Lower lobe of right lung (tissue), 2 donors: ENCODE data around the gene TRAF5. TPM values are rescaled to one million over a fixed set of nuclear protein-coding genes. Genes with fewer than 3 reads are reported as not detected.

Experiments used
- ATAC-seq, 2 donors: fragments of 200-7000 bp; cut with Tn5 transposase; one replicate each; pipeline ENCODE4 v1.9.1; 2020 to 2022; ENCODE audit warnings: mild to moderate bottlenecking in 2 of 2, moderate library complexity in 2 of 2
- DNase-seq: peaks from one replicate; pipeline ENCODE4 v3.0.0-alpha.2; 2020
- H3K27ac ChIP-seq: fragments of 200-600 bp; one replicate; pipeline ENCODE4 v1.8.0; 2022
- H3K27me3 ChIP-seq: fragments of 200-600 bp; one replicate; pipeline ENCODE4 v1.8.0; 2022; ENCODE audit warnings: low read depth
- H3K36me3 ChIP-seq: fragments of 200-600 bp; one replicate; pipeline ENCODE4 v1.8.0; 2022; ENCODE audit warnings: mild to moderate bottlenecking
- H3K4me1 ChIP-seq: fragments of 200-600 bp; one replicate; pipeline ENCODE4 v1.8.0; 2022
- H3K4me3 ChIP-seq: fragments of 200-600 bp; one replicate; pipeline ENCODE4 v1.8.0; 2022; ENCODE audit warnings: mild to moderate bottlenecking
- H3K9me3 ChIP-seq: fragments of 200-600 bp; one replicate; pipeline ENCODE4 v1.8.0; 2022
- CTCF ChIP-seq: fragments of 200-600 bp; IDR thresholded peaks from one replicate; pipeline ENCODE4 v1.8.0; 2022; ENCODE audit warnings: antibody characterized with exemption, mild to moderate bottlenecking
- intact Hi-C: fragments of 100-400 bp; cut with DNase I; formaldehyde crosslinking; loops from one replicate; pipeline ENCODE4 v1.11.0; 2022
- total RNA-seq: library from RNA; stranded (reverse); fragmentation: NEBNext Ultra II Directional; extraction: Animal tissue kit (Norgen Biotek cat#: 25700); gene quantifications from one replicate; pipeline ENCODE4 v1.2.1, GENCODE V29; 2021
- donor health status: DM: no; HTN: yes; CAD: no; lungs with severe emphysema.

Gene TRAF5
- total RNA-seq, 1 donor from 2014 or later, result 8.8 TPM

DNA sequence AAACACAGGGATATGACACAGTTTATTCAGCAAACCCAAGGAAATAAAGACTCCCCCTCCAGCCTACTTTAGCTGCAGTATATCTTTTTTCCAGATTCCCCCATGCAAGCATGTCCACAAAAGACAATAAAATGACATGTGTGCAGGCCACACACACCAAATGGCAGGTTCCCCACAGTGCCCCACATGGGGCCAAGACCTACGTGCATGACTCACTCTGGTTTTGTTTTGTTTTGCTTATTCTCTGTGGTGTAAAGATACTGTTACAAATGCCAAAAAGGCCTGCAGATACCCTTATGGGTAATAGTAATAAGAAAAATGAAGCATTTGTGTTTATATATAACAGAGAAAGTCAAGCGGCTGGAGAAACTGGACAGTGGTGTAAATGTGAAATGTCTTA is 93.8 kb downstream of the TRAF5 start:
- H3K4me3 ChIP-seq, result no peak overlapping the region
- no peak for ATAC-seq

GRCh38 chr1:211420845-211421454 is 94.3 kb downstream of the TRAF5 start:
- Histone ChIP-seq H3K27me3 (no peaks in the 10 kb centered on the region), H3K4me1 (no peaks in the 10 kb centered on the region), H3K36me3 (no peaks in the 10 kb centered on the region), H3K9me3 (no peaks in the 10 kb centered on the region), H3K4me3 (no peak overlapping the region), H3K27ac (no peak overlapping the region)
- intact Hi-C loops, result no loop called here
- ATAC-seq, result no peak
- no peak for DNase-seq
- TF ChIP-seq CTCF, result no peak

More for the DNA sequence above, 93.8 kb downstream of the TRAF5 start:
- no peak for DNase-seq
- H3K36me3 ChIP-seq, result no peaks in the 10 kb centered on the region
- intact Hi-C loops, result no loop called here
- H3K9me3 ChIP-seq, result no peaks in the 10 kb centered on the region
- H3K4me1 ChIP-seq, result no peaks in the 10 kb centered on the region
- H3K27ac ChIP-seq, result no peak overlapping the region
- TF ChIP-seq CTCF, result no peak
- H3K27me3 ChIP-seq, result no peaks in the 10 kb centered on the region

DNA sequence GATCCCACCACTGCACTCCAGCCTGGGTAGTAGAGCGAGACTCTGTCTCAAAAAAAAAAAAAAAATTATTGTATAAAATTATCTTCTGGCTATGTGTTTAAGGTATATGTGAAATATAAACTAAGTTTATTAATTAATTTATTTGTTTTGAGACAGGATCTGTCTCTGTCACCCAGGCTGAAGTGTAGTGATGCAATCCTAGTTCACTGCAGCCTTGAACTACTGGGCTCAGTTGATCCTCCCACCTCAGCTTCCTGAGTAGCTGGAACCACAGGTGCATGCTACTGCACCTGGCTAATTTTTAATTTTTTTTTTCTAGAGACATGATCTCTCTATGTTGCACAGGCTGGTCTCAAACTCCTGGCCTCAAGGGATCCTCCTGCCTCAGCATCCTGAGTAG is 97.4 kb downstream of the TRAF5 start:
- H3K27me3 ChIP-seq, result no peaks in the 10 kb centered on the region
- no peaks in the 10 kb centered on the region for H3K9me3 ChIP-seq
- no peaks in the 10 kb centered on the region for H3K36me3 ChIP-seq
- TF ChIP-seq CTCF, result no peak
- ATAC-seq (no peak), DNase-seq (no peak)
- H3K4me3 ChIP-seq, result no peak overlapping the region
- no peaks in the 10 kb centered on the region for H3K4me1 ChIP-seq
- no peak overlapping the region for H3K27ac ChIP-seq
- intact Hi-C loops, result no loop called here

Other genes with a start within 250 kb of the TRAF5 start
- gene KCNH1, start 192.7 kb upstream of the TRAF5 start, total RNA-seq, result not detected
- gene RCOR3, start 67.5 kb upstream of the TRAF5 start, total RNA-seq, result 52.3 TPM
- 0.12 TPM for gene RD3, start 165.3 kb downstream of the TRAF5 start, total RNA-seq